ENCODE measurements around the gene EGFR.

EGFR gene

GRCh38 chr7:55088107-55088506 is 69.3 kb downstream of the EGFR start:
- H3K27me3 ChIP-seq (ENCODE audit: control insufficient read depth in 1 of 2, insufficient read depth in 2 of 2, low read length in 2 of 2) = no peaks in the 10 kb centered on the region
- no peaks in the 10 kb centered on the region for H3K9me3 ChIP-seq (ENCODE audit: control insufficient read depth in 1 of 2, low read length in 2 of 2)
- no peak overlapping the region for H3K4me3 ChIP-seq (ENCODE audit: low read depth in 1 of 2, low read length in 2 of 2)
- no peak overlapping the region for H3K9ac ChIP-seq (ENCODE audit: low read depth in 1 of 2, low read length in 2 of 2)
- peaks cover 15 to 25% of the 10 kb centered on the region in 2 donors for H3K4me1 ChIP-seq (ENCODE audit: control insufficient read depth in 1 of 2, insufficient read depth in 2 of 2, low read length in 2 of 2)
- no peak overlapping the region for H3K27ac ChIP-seq (ENCODE audit: low read depth, low read length)
- H3K36me3 ChIP-seq (ENCODE audit: control insufficient read depth in 1 of 2, insufficient read depth in 2 of 2, low read length in 2 of 2) = no peaks in the 10 kb centered on the region

GRCh38 chr7:55088620-55089019 is 69.8 kb downstream of the EGFR start:
- Histone ChIP-seq H3K9ac (ENCODE audit: low read depth in 1 of 2, low read length in 2 of 2) (no peak overlapping the region), H3K4me3 (ENCODE audit: low read depth in 1 of 2, low read length in 2 of 2) (no peak overlapping the region), H3K27ac (ENCODE audit: low read depth, low read length) (no peak overlapping the region), H3K9me3 (ENCODE audit: control insufficient read depth in 1 of 2, low read length in 2 of 2) (no peaks in the 10 kb centered on the region), H3K4me1 (ENCODE audit: control insufficient read depth in 1 of 2, insufficient read depth in 2 of 2, low read length in 2 of 2) (peaks cover 15 to 25% of the 10 kb centered on the region in 2 donors), H3K36me3 (ENCODE audit: control insufficient read depth in 1 of 2, insufficient read depth in 2 of 2, low read length in 2 of 2) (no peaks in the 10 kb centered on the region), H3K27me3 (ENCODE audit: control insufficient read depth in 1 of 2, insufficient read depth in 2 of 2, low read length in 2 of 2) (no peaks in the 10 kb centered on the region)

- H3K27ac ChIP-seq (ENCODE audit: low read depth, low read length) = no peak overlapping the region
- H3K4me3 ChIP-seq (ENCODE audit: low read depth in 1 of 2, low read length in 2 of 2) = no peak overlapping the region
- H3K9me3 ChIP-seq (ENCODE audit: control insufficient read depth in 1 of 2, low read length in 2 of 2) = no peaks in the 10 kb centered on the region
- H3K36me3 ChIP-seq (ENCODE audit: control insufficient read depth in 1 of 2, insufficient read depth in 2 of 2, low read length in 2 of 2) = no peaks in the 10 kb centered on the region
- peaks cover 30 to 43% of the 10 kb centered on the region in 2 donors for H3K4me1 ChIP-seq (ENCODE audit: control insufficient read depth in 1 of 2, insufficient read depth in 2 of 2, low read length in 2 of 2)
- H3K27me3 ChIP-seq (ENCODE audit: control insufficient read depth in 1 of 2, insufficient read depth in 2 of 2, low read length in 2 of 2) = no peaks in the 10 kb centered on the region
- no peak overlapping the region for H3K9ac ChIP-seq (ENCODE audit: low read depth in 1 of 2, low read length in 2 of 2)
Measured at GRCh38 chr7:55092186-55092974, 73.6 kb downstream of the EGFR start.

- Histone ChIP-seq H3K4me3 (ENCODE audit: low read depth in 1 of 2, low read length in 2 of 2) (no peak overlapping the region), H3K9ac (ENCODE audit: low read depth in 1 of 2, low read length in 2 of 2) (no peak overlapping the region), H3K9me3 (ENCODE audit: control insufficient read depth in 1 of 2, low read length in 2 of 2) (no peaks in the 10 kb centered on the region), H3K36me3 (ENCODE audit: control insufficient read depth in 1 of 2, insufficient read depth in 2 of 2, low read length in 2 of 2) (no peaks in the 10 kb centered on the region), H3K27me3 (ENCODE audit: control insufficient read depth in 1 of 2, insufficient read depth in 2 of 2, low read length in 2 of 2) (no peaks in the 10 kb centered on the region), H3K27ac (ENCODE audit: low read depth, low read length) (no peak overlapping the region), H3K4me1 (ENCODE audit: control insufficient read depth in 1 of 2, insufficient read depth in 2 of 2, low read length in 2 of 2) (peaks cover 30 to 43% of the 10 kb centered on the region in 2 donors)
Measured at GRCh38 chr7:55092975-55093373, 74.2 kb downstream of the EGFR start.

- no peak overlapping the region for H3K27ac ChIP-seq (ENCODE audit: low read depth, low read length)
- peaks cover 30 to 43% of the 10 kb centered on the region in 2 donors for H3K4me1 ChIP-seq (ENCODE audit: control insufficient read depth in 1 of 2, insufficient read depth in 2 of 2, low read length in 2 of 2)
- no peaks in the 10 kb centered on the region for H3K27me3 ChIP-seq (ENCODE audit: control insufficient read depth in 1 of 2, insufficient read depth in 2 of 2, low read length in 2 of 2)
- no peaks in the 10 kb centered on the region for H3K36me3 ChIP-seq (ENCODE audit: control insufficient read depth in 1 of 2, insufficient read depth in 2 of 2, low read length in 2 of 2)
- no peak overlapping the region for H3K9ac ChIP-seq (ENCODE audit: low read depth in 1 of 2, low read length in 2 of 2)
- H3K9me3 ChIP-seq (ENCODE audit: control insufficient read depth in 1 of 2, low read length in 2 of 2) = no peaks in the 10 kb centered on the region
- no peak overlapping the region for H3K4me3 ChIP-seq (ENCODE audit: low read depth in 1 of 2, low read length in 2 of 2)
Measured at GRCh38 chr7:55093674-55094073, 74.9 kb downstream of the EGFR start.

GRCh38 chr7:55094092-55094690 is 75.4 kb downstream of the EGFR start:
- H3K36me3 ChIP-seq (ENCODE audit: control insufficient read depth in 1 of 2, insufficient read depth in 2 of 2, low read length in 2 of 2) = no peaks in the 10 kb centered on the region
- H3K27me3 ChIP-seq (ENCODE audit: control insufficient read depth in 1 of 2, insufficient read depth in 2 of 2, low read length in 2 of 2) = no peaks in the 10 kb centered on the region
- no peak overlapping the region for H3K4me3 ChIP-seq (ENCODE audit: low read depth in 1 of 2, low read length in 2 of 2)
- no peak overlapping the region for H3K9ac ChIP-seq (ENCODE audit: low read depth in 1 of 2, low read length in 2 of 2)
- no peak overlapping the region for H3K27ac ChIP-seq (ENCODE audit: low read depth, low read length)
- H3K9me3 ChIP-seq (ENCODE audit: control insufficient read depth in 1 of 2, low read length in 2 of 2) = no peaks in the 10 kb centered on the region
- peaks cover 30 to 43% of the 10 kb centered on the region in 2 donors for H3K4me1 ChIP-seq (ENCODE audit: control insufficient read depth in 1 of 2, insufficient read depth in 2 of 2, low read length in 2 of 2)

GRCh38 chr7:55095672-55096071 is 76.9 kb downstream of the EGFR start:
- Histone ChIP-seq H3K4me3 (ENCODE audit: low read depth in 1 of 2, low read length in 2 of 2) (no peak overlapping the region), H3K4me1 (ENCODE audit: control insufficient read depth in 1 of 2, insufficient read depth in 2 of 2, low read length in 2 of 2) (peaks cover 30 to 43% of the 10 kb centered on the region in 2 donors)

GRCh38 chr7:55096323-55096722 is 77.5 kb downstream of the EGFR start:
- Histone ChIP-seq H3K36me3 (ENCODE audit: control insufficient read depth in 1 of 2, insufficient read depth in 2 of 2, low read length in 2 of 2) (no peaks in the 10 kb centered on the region), H3K4me3 (ENCODE audit: low read depth in 1 of 2, low read length in 2 of 2) (no peak overlapping the region), H3K9ac (ENCODE audit: low read depth in 1 of 2, low read length in 2 of 2) (no peak overlapping the region), H3K4me1 (ENCODE audit: control insufficient read depth in 1 of 2, insufficient read depth in 2 of 2, low read length in 2 of 2) (peaks cover 24 to 43% of the 10 kb centered on the region in 2 donors), H3K27ac (ENCODE audit: low read depth, low read length) (no peak overlapping the region), H3K9me3 (ENCODE audit: control insufficient read depth in 1 of 2, low read length in 2 of 2) (no peaks in the 10 kb centered on the region), H3K27me3 (ENCODE audit: control insufficient read depth in 1 of 2, insufficient read depth in 2 of 2, low read length in 2 of 2) (no peaks in the 10 kb centered on the region)

More at GRCh38 chr7:55095672-55096071, 76.9 kb downstream of the EGFR start:
- no peak overlapping the region for H3K9ac ChIP-seq (ENCODE audit: low read depth in 1 of 2, low read length in 2 of 2)
- H3K36me3 ChIP-seq (ENCODE audit: control insufficient read depth in 1 of 2, insufficient read depth in 2 of 2, low read length in 2 of 2) = no peaks in the 10 kb centered on the region
- H3K9me3 ChIP-seq (ENCODE audit: control insufficient read depth in 1 of 2, low read length in 2 of 2) = no peaks in the 10 kb centered on the region
- H3K27me3 ChIP-seq (ENCODE audit: control insufficient read depth in 1 of 2, insufficient read depth in 2 of 2, low read length in 2 of 2) = no peaks in the 10 kb centered on the region
- H3K27ac ChIP-seq (ENCODE audit: low read depth, low read length) = no peak overlapping the region

- no peaks in the 10 kb centered on the region for H3K9me3 ChIP-seq (ENCODE audit: control insufficient read depth in 1 of 2, low read length in 2 of 2)
- H3K9ac ChIP-seq (ENCODE audit: low read depth in 1 of 2, low read length in 2 of 2) = no peak overlapping the region
- H3K4me3 ChIP-seq (ENCODE audit: low read depth in 1 of 2, low read length in 2 of 2) = no peak overlapping the region
- H3K27me3 ChIP-seq (ENCODE audit: control insufficient read depth in 1 of 2, insufficient read depth in 2 of 2, low read length in 2 of 2) = no peaks in the 10 kb centered on the region
- no peaks in the 10 kb centered on the region for H3K36me3 ChIP-seq (ENCODE audit: control insufficient read depth in 1 of 2, insufficient read depth in 2 of 2, low read length in 2 of 2)
- no peak overlapping the region for H3K27ac ChIP-seq (ENCODE audit: low read depth, low read length)
- H3K4me1 ChIP-seq (ENCODE audit: control insufficient read depth in 1 of 2, insufficient read depth in 2 of 2, low read length in 2 of 2) = peaks cover 19 to 37% of the 10 kb centered on the region in 2 donors
Measured at GRCh38 chr7:55097100-55097499, 78.3 kb downstream of the EGFR start.

GRCh38 chr7:55099066-55099820 is 80.4 kb downstream of the EGFR start:
- Histone ChIP-seq H3K4me3 (ENCODE audit: low read depth in 1 of 2, low read length in 2 of 2) (no peak overlapping the region), H3K36me3 (ENCODE audit: control insufficient read depth in 1 of 2, insufficient read depth in 2 of 2, low read length in 2 of 2) (no peaks in the 10 kb centered on the region), H3K4me1 (ENCODE audit: control insufficient read depth in 1 of 2, insufficient read depth in 2 of 2, low read length in 2 of 2) (peaks cover 10 to 26% of the 10 kb centered on the region in 2 donors), H3K9ac (ENCODE audit: low read depth in 1 of 2, low read length in 2 of 2) (no peak overlapping the region), H3K9me3 (ENCODE audit: control insufficient read depth in 1 of 2, low read length in 2 of 2) (no peaks in the 10 kb centered on the region), H3K27me3 (ENCODE audit: control insufficient read depth in 1 of 2, insufficient read depth in 2 of 2, low read length in 2 of 2) (no peaks in the 10 kb centered on the region), H3K27ac (ENCODE audit: low read depth, low read length) (no peak overlapping the region)

All from duodenal mucosa (tissue), 2 donors.